ENCODE results near the gene FERMT1. TPM values are rescaled to one million over a fixed set of nuclear protein-coding genes. Genes with fewer than 3 reads are reported as not detected.

FERMT1 gene
- polyA plus RNA-seq, 1 donor (not counting 4 experiments of a cell fraction or from before 2014, with no cell fraction given): 134 TPM

DNA sequence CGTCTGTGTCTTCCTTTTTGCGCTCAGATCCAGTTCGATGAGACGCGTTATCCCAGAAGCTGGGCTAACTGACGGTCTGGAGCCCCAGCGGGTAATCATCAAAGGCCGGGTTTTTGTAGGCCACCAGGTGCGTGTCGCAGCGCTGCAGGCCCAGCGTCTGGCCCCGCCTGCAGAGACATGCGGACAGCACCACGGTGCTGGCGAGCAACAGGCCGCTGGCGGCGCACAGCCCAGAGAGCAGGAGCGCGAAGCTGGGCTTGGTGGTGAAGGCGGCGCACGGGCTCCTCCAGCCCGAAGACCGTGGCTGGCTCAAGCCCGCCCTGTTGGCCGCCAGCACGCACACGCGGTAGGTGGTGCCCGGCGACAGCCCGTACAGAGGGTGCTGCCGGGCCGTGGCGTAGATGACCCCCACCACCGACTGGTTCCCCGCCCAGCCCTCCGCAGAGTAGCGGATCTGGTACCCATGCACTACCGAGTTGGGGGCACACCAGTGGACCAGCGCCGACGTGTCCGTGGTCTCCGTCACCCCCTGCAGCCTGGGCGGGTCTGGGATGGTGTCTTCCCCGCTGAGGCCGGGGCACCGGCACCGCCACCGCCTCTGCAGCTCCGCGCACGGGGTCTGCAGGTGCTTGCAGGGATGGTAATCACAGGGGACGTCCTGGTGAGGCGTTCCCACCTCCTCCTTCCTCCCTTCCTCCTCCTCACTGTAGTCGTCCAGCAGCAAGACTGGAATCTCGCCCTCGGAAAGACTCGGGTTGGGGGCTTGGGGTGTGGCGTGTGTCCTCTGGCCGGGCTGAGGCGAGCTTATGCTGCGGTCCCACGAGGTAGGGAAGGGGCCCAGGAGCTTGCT, 81.6 kb downstream of the FERMT1 start:
- Histone ChIP-seq H2AFZ (ENCODE audit: control insufficient read depth, low read length) (no peak overlapping the region), H3K4me3 (ENCODE audit: control insufficient read depth in 2 of 3, extremely low read depth in 1 of 3, insufficient read depth in 2 of 3, low read depth in 1 of 3, low read length in 3 of 3) (no peak overlapping the region), H3K27me3 (ENCODE audit: control insufficient read depth, extremely low read depth, insufficient read depth, low read length) (no peaks in the 10 kb centered on the region), H3K9me3 (ENCODE audit: control insufficient read depth, low read depth, low read length) (no peaks in the 10 kb centered on the region), H3K36me3 (ENCODE audit: control insufficient read depth in 2 of 2, extremely low read depth in 1 of 2, insufficient read depth in 2 of 2, low read length in 2 of 2) (peaks cover 11 to 18% of the 10 kb centered on the region in 2 experiments), H3K27ac (ENCODE audit: control insufficient read depth, insufficient read depth, low read length) (no peak overlapping the region), H3K4me1 (ENCODE audit: control insufficient read depth, extremely low read depth, insufficient read depth, low read length) (no peaks in the 10 kb centered on the region), H3K9me1 (ENCODE audit: control insufficient read depth, extremely low read depth, insufficient read depth, low read length) (no peaks in the 10 kb centered on the region), H3K9ac (ENCODE audit: control insufficient read depth, extremely low read depth, insufficient read depth, low read length) (no peak overlapping the region), H3K79me2 (ENCODE audit: control insufficient read depth, insufficient read depth, low read length) (no peaks in the 10 kb centered on the region), H4K20me1 (ENCODE audit: control insufficient read depth, extremely low read depth, insufficient read depth, low read length) (no peaks in the 10 kb centered on the region), H3K4me2 (ENCODE audit: control insufficient read depth, extremely low read depth, insufficient read depth, low read depth, low read length) (no peak overlapping the region)
- no peak for TF ChIP-seq EZH2 (IDR thresholded peaks at IDR 0.05; ENCODE audit: low read length)
- TF ChIP-seq, protein P1, sequence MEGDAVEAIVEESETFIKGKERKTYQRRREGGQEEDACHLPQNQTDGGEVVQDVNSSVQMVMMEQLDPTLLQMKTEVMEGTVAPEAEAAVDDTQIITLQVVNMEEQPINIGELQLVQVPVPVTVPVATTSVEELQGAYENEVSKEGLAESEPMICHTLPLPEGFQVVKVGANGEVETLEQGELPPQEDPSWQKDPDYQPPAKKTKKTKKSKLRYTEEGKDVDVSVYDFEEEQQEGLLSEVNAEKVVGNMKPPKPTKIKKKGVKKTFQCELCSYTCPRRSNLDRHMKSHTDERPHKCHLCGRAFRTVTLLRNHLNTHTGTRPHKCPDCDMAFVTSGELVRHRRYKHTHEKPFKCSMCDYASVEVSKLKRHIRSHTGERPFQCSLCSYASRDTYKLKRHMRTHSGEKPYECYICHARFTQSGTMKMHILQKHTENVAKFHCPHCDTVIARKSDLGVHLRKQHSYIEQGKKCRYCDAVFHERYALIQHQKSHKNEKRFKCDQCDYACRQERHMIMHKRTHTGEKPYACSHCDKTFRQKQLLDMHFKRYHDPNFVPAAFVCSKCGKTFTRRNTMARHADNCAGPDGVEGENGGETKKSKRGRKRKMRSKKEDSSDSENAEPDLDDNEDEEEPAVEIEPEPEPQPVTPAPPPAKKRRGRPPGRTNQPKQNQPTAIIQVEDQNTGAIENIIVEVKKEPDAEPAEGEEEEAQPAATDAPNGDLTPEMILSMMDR (optimal IDR thresholded peaks at IDR 0.05 in 1 of 3, IDR thresholded peaks at IDR 0.05 in 1 of 3, conservative IDR thresholded peaks at IDR 0.05 in 1 of 3; ENCODE audit: extremely low read depth in 1 of 3, insufficient read depth in 2 of 3, low read length in 3 of 3): no peak
- dilution Hi-C loops (cut with MboI; ENCODE audit: extremely low pct_ligation_motif_present, low sequenced_read_pairs): no loop called here
- no peak for FAIRE-seq
- DNase-seq (ENCODE audit: low read depth, low spot score): no peak

DNA sequence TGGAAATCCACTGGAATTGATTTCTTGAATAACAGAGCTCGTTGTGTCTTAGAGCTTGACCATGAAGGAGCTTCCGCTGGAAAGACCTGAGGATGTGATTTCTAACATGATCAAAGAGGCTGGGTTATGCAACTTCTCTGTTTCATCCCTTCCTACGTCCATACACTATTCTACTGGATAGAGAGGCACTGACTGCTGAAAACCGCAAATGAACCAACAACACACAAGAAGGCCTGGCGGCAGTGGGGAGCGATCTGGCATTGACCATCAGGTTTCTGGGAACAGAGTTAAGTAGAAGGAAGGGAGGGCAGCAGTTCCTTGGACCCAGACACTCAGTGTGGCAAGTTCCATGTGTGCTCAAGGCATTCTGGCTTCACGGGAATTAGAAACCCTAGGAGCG, 82.3 kb downstream of the FERMT1 start:
- no peak overlapping the region for H3K4me2 ChIP-seq (ENCODE audit: control insufficient read depth, extremely low read depth, insufficient read depth, low read depth, low read length)
- H3K4me1 ChIP-seq (ENCODE audit: control insufficient read depth, extremely low read depth, insufficient read depth, low read length): no peaks in the 10 kb centered on the region
- H3K27ac ChIP-seq (ENCODE audit: control insufficient read depth, insufficient read depth, low read length): no peak overlapping the region
- H2AFZ ChIP-seq (ENCODE audit: control insufficient read depth, low read length): no peak overlapping the region
- H3K4me3 ChIP-seq (ENCODE audit: control insufficient read depth in 2 of 3, extremely low read depth in 1 of 3, insufficient read depth in 2 of 3, low read depth in 1 of 3, low read length in 3 of 3): no peak overlapping the region
- H3K27me3 ChIP-seq (ENCODE audit: control insufficient read depth, extremely low read depth, insufficient read depth, low read length): no peaks in the 10 kb centered on the region
- dilution Hi-C loops (cut with MboI; ENCODE audit: extremely low pct_ligation_motif_present, low sequenced_read_pairs): no loop called here
- FAIRE-seq (no peak), DNase-seq (ENCODE audit: low read depth, low spot score) (no peak)
- no peaks in the 10 kb centered on the region for H3K9me3 ChIP-seq (ENCODE audit: control insufficient read depth, low read depth, low read length)
- H3K9ac ChIP-seq (ENCODE audit: control insufficient read depth, extremely low read depth, insufficient read depth, low read length): no peak overlapping the region
- no peaks in the 10 kb centered on the region for H4K20me1 ChIP-seq (ENCODE audit: control insufficient read depth, extremely low read depth, insufficient read depth, low read length)
- H3K36me3 ChIP-seq (ENCODE audit: control insufficient read depth in 2 of 2, extremely low read depth in 1 of 2, insufficient read depth in 2 of 2, low read length in 2 of 2): peaks cover 13 to 18% of the 10 kb centered on the region in 2 experiments
- no peaks in the 10 kb centered on the region for H3K79me2 ChIP-seq (ENCODE audit: control insufficient read depth, insufficient read depth, low read length)
- no peak for TF ChIP-seq EZH2 (IDR thresholded peaks at IDR 0.05; ENCODE audit: low read length)
- TF ChIP-seq, protein P1 (optimal IDR thresholded peaks at IDR 0.05 in 1 of 3, IDR thresholded peaks at IDR 0.05 in 1 of 3, conservative IDR thresholded peaks at IDR 0.05 in 1 of 3; ENCODE audit: extremely low read depth in 1 of 3, insufficient read depth in 2 of 3, low read length in 3 of 3): no peak
- H3K9me1 ChIP-seq (ENCODE audit: control insufficient read depth, extremely low read depth, insufficient read depth, low read length): no peaks in the 10 kb centered on the region

Data from keratinocyte (primary cell).